RWPE2 (cell line): ENCODE data around the gene CIB4.

Experiments
- ATAC-seq: fragments of 200-7000 bp; cut with Tn5 transposase; 3 replicates; pipeline ENCODE4 v1.9.1; 2021; ENCODE audit warnings: low read depth
- DNase-seq: peaks from one replicate; pipeline ENCODE4 v3.0.0-alpha.2; 2020; ENCODE audit warnings: low spot score
- H3K27ac ChIP-seq: fragments of 450-650 bp; 2 replicates; pipeline ENCODE4 v1.5.1; 2017; ENCODE audit warnings: mild to moderate bottlenecking; ENCODE audit not compliant: poor library complexity, severe bottlenecking
- H3K27me3 ChIP-seq: fragments of 250-450 bp; sonication (Bioruptor Pico); 2 replicates; pipeline ENCODE4 v1.5.1; 2021; ENCODE audit warnings: mild to moderate bottlenecking, moderate library complexity; ENCODE audit not compliant: insufficient read depth, poor library complexity, severe bottlenecking
- H3K36me3 ChIP-seq: fragments of 250-450 bp; sonication (Bioruptor Pico); 2 replicates; pipeline ENCODE4 v1.5.1; 2020; ENCODE audit warnings: low read depth, mild to moderate bottlenecking, moderate library complexity
- H3K4me1 ChIP-seq: fragments of 250-450 bp; sonication (Bioruptor Pico); 2 replicates; pipeline ENCODE4 v1.5.1; 2021; ENCODE audit warnings: mild to moderate bottlenecking, moderate library complexity; ENCODE audit not compliant: insufficient read depth, poor library complexity, severe bottlenecking
- H3K4me3 ChIP-seq: fragments of 250-450 bp; sonication (Bioruptor Pico); 2 replicates; pipeline ENCODE4 v1.5.1; 2021; ENCODE audit warnings: mild to moderate bottlenecking, moderate library complexity; ENCODE audit not compliant: severe bottlenecking
- H3K9me3 ChIP-seq: fragments of 250-450 bp; sonication (Bioruptor Pico); 2 replicates; pipeline ENCODE4 v1.5.1; 2021; ENCODE audit warnings: mild to moderate bottlenecking, moderate library complexity; ENCODE audit not compliant: severe bottlenecking
- TF ChIP-seq, protein P1 (sequence below): fragments of 450-650 bp; IDR thresholded peaks from one replicate; pipeline ENCODE4 v1.5.1; 2017; ENCODE audit warnings: mild to moderate bottlenecking, moderate library complexity; ENCODE audit not compliant: poor library complexity, severe bottlenecking

CIB4 gene

DNA sequence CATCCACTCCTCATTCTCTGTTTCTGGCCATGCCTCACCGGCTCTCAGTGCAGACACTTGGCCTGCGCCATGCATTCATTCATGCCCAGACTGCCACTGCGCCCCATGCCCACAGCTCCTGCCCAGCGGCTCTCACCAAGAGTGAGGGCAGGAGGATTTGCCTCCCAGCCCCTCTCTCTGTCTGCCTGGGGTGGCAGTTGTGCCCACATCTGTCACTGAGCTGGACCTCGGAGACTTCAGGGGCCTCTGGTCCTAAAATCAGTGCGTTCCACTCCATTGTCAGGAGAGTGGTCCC is 75.1 kb downstream of the CIB4 start:
- Histone ChIP-seq H3K9me3 (no peaks in the 10 kb centered on the region), H3K36me3 (no peaks in the 10 kb centered on the region), H3K4me1 (no peaks in the 10 kb centered on the region), H3K27ac (no peak overlapping the region), H3K27me3 (peaks cover 31% of the 10 kb centered on the region), H3K4me3 (no peak overlapping the region)
- ATAC-seq (no peak), DNase-seq (peak; percentile 32)
- TF ChIP-seq, protein P1, sequence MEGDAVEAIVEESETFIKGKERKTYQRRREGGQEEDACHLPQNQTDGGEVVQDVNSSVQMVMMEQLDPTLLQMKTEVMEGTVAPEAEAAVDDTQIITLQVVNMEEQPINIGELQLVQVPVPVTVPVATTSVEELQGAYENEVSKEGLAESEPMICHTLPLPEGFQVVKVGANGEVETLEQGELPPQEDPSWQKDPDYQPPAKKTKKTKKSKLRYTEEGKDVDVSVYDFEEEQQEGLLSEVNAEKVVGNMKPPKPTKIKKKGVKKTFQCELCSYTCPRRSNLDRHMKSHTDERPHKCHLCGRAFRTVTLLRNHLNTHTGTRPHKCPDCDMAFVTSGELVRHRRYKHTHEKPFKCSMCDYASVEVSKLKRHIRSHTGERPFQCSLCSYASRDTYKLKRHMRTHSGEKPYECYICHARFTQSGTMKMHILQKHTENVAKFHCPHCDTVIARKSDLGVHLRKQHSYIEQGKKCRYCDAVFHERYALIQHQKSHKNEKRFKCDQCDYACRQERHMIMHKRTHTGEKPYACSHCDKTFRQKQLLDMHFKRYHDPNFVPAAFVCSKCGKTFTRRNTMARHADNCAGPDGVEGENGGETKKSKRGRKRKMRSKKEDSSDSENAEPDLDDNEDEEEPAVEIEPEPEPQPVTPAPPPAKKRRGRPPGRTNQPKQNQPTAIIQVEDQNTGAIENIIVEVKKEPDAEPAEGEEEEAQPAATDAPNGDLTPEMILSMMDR = no peak

DNA sequence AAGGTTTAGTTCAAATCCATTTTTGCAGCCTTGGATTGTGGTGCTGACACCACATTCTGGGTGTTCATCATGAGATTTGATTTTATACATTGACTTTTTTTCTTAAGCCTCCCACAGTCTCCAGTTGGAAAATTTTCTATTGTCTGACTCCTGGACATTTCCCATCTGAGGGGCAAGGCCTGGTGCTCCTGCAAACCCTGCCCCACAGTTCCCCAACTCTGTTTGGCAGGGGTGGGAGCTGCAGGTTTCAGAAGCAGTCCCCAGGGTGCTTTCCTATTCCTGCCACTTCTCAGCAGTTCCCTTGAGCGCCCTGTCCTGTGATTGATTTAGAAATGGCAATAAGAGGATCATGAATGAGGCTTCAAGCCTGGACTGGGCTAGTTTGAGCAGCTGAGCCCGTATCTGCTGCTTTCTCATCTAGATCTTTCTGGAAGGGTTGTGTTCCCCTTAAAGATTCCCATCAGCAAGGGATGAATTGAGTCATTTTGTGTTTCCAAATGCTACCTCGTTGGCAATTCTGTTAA is 77.0 kb downstream of the CIB4 start:
- Histone ChIP-seq H3K4me3 (no peak overlapping the region), H3K9me3 (no peaks in the 10 kb centered on the region), H3K27me3 (peaks cover 42% of the 10 kb centered on the region), H3K4me1 (no peaks in the 10 kb centered on the region), H3K27ac (no peak overlapping the region), H3K36me3 (no peaks in the 10 kb centered on the region)
- TF ChIP-seq, protein P1 = no peak
- ATAC-seq = no peak
- peak; percentile 23 for DNase-seq

DNA sequence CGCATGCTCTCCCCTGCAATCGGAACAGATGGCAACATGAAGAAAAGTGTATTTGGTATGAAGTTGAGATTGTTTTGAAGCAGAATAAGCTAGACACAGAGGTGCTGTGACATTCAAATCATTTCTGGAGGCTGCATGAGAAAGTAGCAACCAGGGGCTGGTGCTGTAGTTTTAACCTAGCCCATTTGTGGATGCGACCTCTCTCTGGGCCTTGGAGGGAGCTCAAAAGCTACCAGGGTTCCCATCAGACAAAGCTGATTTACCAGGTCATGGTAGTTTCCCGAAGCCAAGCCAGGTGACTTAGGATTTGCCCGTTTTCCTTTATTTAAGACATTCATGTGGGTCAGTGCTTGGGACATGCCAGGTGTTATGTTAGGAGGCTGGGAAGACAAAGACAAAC is 77.5 kb downstream of the CIB4 start:
- Histone ChIP-seq H3K4me1 (no peaks in the 10 kb centered on the region), H3K27me3 (peaks cover 47% of the 10 kb centered on the region), H3K4me3 (no peak overlapping the region), H3K36me3 (no peaks in the 10 kb centered on the region), H3K9me3 (no peaks in the 10 kb centered on the region), H3K27ac (no peak overlapping the region)
- TF ChIP-seq, protein P1 = no peak
- ATAC-seq (no peak), DNase-seq (no peak)

DNA sequence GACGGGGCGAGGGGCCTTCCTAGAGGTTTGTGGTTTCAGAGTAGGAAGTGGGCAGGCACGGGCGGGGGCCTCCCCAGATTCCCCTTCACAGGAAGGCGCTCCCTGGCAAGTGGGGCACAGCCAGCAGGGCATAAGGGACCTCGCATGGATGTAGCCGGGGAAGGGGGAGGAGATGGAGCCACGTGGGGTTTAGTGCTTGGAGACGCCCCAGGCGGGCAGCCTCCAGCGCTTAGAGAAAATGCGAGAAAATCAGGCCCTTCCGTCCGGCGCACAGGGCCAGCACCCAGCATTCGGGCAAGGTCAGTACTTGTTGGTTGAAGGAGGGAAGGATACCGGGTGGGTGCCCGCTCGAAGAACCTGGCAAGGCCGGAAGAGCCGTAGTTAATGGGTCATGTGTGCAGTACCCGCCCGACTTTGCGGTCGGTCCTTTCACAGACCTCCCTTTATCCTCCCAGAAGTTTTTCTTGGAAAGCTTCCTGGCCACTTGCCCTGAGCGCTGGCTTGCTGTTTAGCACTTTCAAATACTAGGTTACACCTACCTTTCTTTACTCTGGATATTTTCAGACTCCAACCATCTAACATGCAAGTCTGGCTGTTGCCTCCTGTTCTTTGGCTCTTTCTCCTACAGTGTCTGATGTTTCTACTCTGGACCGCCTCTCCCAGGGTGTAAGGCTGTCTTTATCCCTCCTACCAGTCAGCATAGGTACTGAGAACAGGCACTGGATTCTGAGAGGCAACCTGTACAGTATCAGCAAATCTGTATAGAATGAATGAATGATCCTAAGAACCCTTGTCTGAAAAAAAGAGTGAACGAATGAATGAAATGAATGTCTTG is 78.1 kb downstream of the CIB4 start:
- peak overlapping the region; percentile 14 for H3K4me3 ChIP-seq
- ATAC-seq (peak; percentile 55), DNase-seq (peak; percentile 29)
- TF ChIP-seq, protein P1 = no peak
- no peak overlapping the region for H3K27ac ChIP-seq
- peaks cover 54% of the 10 kb centered on the region for H3K27me3 ChIP-seq
- no peaks in the 10 kb centered on the region for H3K9me3 ChIP-seq
- no peaks in the 10 kb centered on the region for H3K36me3 ChIP-seq
- H3K4me1 ChIP-seq = no peaks in the 10 kb centered on the region
